NB4 (cell line): ENCODE results near the gene SPIN1.

Experiments used
- CTCF ChIP-seq: IDR thresholded peaks from one replicate; pipeline ENCODE4 v1.5.1; 2012; ENCODE audit warnings: low read depth, low read length
- MAX ChIP-seq: IDR thresholded peaks from 2 replicates; pipeline ENCODE4 v1.6.1; 2011; ENCODE audit warnings: low read depth, low read length
- MYC ChIP-seq: IDR thresholded peaks from 2 replicates; pipeline ENCODE4 v1.6.1; 2011; ENCODE audit warnings: low read depth, low read length
- POLR2A ChIP-seq: IDR thresholded peaks from 2 replicates; pipeline ENCODE4 v1.6.1; 2011; ENCODE audit warnings: mild to moderate bottlenecking; ENCODE audit not compliant: insufficient read length; ENCODE audit errors: extremely low read depth

- no peak for TF ChIP-seq CTCF
- no peak for TF ChIP-seq POLR2A
- no peak for TF ChIP-seq MYC
- no peak for TF ChIP-seq MAX
Measured at GRCh38 chr9:88364706-88365105, 23.5 kb upstream of the SPIN1 start.
